ENCODE data around the gene GPR68. TPM values are rescaled to one million over a fixed set of nuclear protein-coding genes. Genes with fewer than 3 reads are reported as not detected.

The GPR68 gene
- total RNA-seq, 1 donor from 2014 or later, result 0.58 TPM

GRCh38 chr14:91263329-91263728, 18.8 kb upstream of the GPR68 start:
- TF ChIP-seq CTCF (conservative IDR thresholded peaks at IDR 0.05), result no peak
- Mint-ChIP-seq H3K27ac (no peak overlapping the region), H3K27me3 (peaks cover 32% of the 10 kb centered on the region), H3K9me3 (no peaks in the 10 kb centered on the region), H3K4me1 (ENCODE audit: unreplicated experiment) (peaks cover 19% of the 10 kb centered on the region), H3K36me3 (no peaks in the 10 kb centered on the region), H3K4me3 (peak overlapping the region; percentile 82)
- DNase-seq (ENCODE audit: extremely low spot score, unreplicated experiment), result no peak

- no peaks in the 10 kb centered on the region for H3K36me3 Mint-ChIP-seq
- no peak overlapping the region for H3K4me3 Mint-ChIP-seq
- H3K9me3 Mint-ChIP-seq, result no peaks in the 10 kb centered on the region
- TF ChIP-seq CTCF (conservative IDR thresholded peaks at IDR 0.05), result no peak
- H3K27ac Mint-ChIP-seq, result no peak overlapping the region
- H3K4me1 Mint-ChIP-seq (ENCODE audit: unreplicated experiment), result peaks cover 28% of the 10 kb centered on the region
- H3K27me3 Mint-ChIP-seq, result peaks cover 39% of the 10 kb centered on the region
- no peak for DNase-seq (ENCODE audit: extremely low spot score, unreplicated experiment)
Observed at GRCh38 chr14:91261986-91262549, 17.6 kb upstream of the GPR68 start.

- H3K27me3 Mint-ChIP-seq, result peaks cover 41% of the 10 kb centered on the region
- no peak for DNase-seq (ENCODE audit: extremely low spot score, unreplicated experiment)
- no peaks in the 10 kb centered on the region for H3K36me3 Mint-ChIP-seq
- no peak overlapping the region for H3K4me3 Mint-ChIP-seq
- H3K9me3 Mint-ChIP-seq, result no peaks in the 10 kb centered on the region
- peaks cover 34% of the 10 kb centered on the region for H3K4me1 Mint-ChIP-seq (ENCODE audit: unreplicated experiment)
- H3K27ac Mint-ChIP-seq, result no peak overlapping the region
- no peak for TF ChIP-seq CTCF (conservative IDR thresholded peaks at IDR 0.05)
Observed at GRCh38 chr14:91261115-91261514, 16.6 kb upstream of the GPR68 start.

GRCh38 chr14:91258876-91259275, 14.4 kb upstream of the GPR68 start:
- Mint-ChIP-seq H3K4me1 (ENCODE audit: unreplicated experiment) (peaks cover 26% of the 10 kb centered on the region), H3K27me3 (peaks cover 39% of the 10 kb centered on the region), H3K36me3 (no peaks in the 10 kb centered on the region), H3K27ac (no peak overlapping the region), H3K4me3 (no peak overlapping the region), H3K9me3 (no peaks in the 10 kb centered on the region)
- DNase-seq (ENCODE audit: extremely low spot score, unreplicated experiment), result no peak
- TF ChIP-seq CTCF (conservative IDR thresholded peaks at IDR 0.05), result no peak

GRCh38 chr14:91258011-91258618, 13.6 kb upstream of the GPR68 start:
- Mint-ChIP-seq H3K36me3 (no peaks in the 10 kb centered on the region), H3K27me3 (peaks cover 31% of the 10 kb centered on the region), H3K4me3 (no peak overlapping the region), H3K4me1 (ENCODE audit: unreplicated experiment) (peaks cover 18% of the 10 kb centered on the region), H3K9me3 (no peaks in the 10 kb centered on the region), H3K27ac (no peak overlapping the region)
- no peak for DNase-seq (ENCODE audit: extremely low spot score, unreplicated experiment)
- no peak for TF ChIP-seq CTCF (conservative IDR thresholded peaks at IDR 0.05)

Data from type B pancreatic cell (in vitro differentiated cells).